Suprapubic skin (tissue), 3 donors: ENCODE measurements around the gene NPS.

ENCODE experiments used
- CTCF ChIP-seq, 2 donors: fragments of 200-600 bp in 1 of 2; fragments of 450-650 bp in 1 of 2; sonication (generic) in 1 of 2; IDR thresholded peaks; one replicate each; pipeline ENCODE4 v1.5.1; 2016 to 2019; ENCODE audit warnings: antibody characterized with exemption in 2 of 2, mild to moderate bottlenecking in 1 of 2, moderate library complexity in 1 of 2
- EP300 ChIP-seq: sonication (generic); formaldehyde crosslinking; IDR thresholded peaks from one replicate; pipeline ENCODE4 v1.6.1; 2017; ENCODE audit warnings: antibody characterized with exemption
- POLR2A ChIP-seq, 2 donors: fragments of 450-650 bp; IDR thresholded peaks; one replicate each; pipeline ENCODE4 v1.6.1; 2017; ENCODE audit warnings: antibody characterized with exemption in 2 of 2, mild to moderate bottlenecking in 2 of 2, moderate library complexity in 2 of 2

GRCh38 chr10:127506094-127506493, 43.0 kb upstream of the NPS start:
- no peak for TF ChIP-seq CTCF (IDR thresholded peaks at IDR 0.05)
- TF ChIP-seq POLR2A (IDR thresholded peaks at IDR 0.05): no peak
- TF ChIP-seq EP300: no peak
